SK-N-DZ (cell line): ENCODE results near the gene PHF14. TPM values are rescaled to one million over a fixed set of nuclear protein-coding genes. Genes with fewer than 3 reads are reported as not detected.
"Not testable (repeated sequence)": the region's sequence is repeated elsewhere in the genome, so short reads cannot be mapped to it uniquely, and the experiment has no call there.

ENCODE experiments used
- DNase-seq: peaks from one replicate; pipeline ENCODE4 v3.0.0-alpha.2; 2015; ENCODE audit warnings: low spot score
- polyA plus RNA-seq, 2 experiments: library from polyadenylated mRNA; depleted of rRNA; stranded (reverse); fragments of >200 nt; gene quantifications; 2 replicates each; pipeline ENCODE4 v1.2.3, GENCODE V29; 2014

The PHF14 gene, protein sequence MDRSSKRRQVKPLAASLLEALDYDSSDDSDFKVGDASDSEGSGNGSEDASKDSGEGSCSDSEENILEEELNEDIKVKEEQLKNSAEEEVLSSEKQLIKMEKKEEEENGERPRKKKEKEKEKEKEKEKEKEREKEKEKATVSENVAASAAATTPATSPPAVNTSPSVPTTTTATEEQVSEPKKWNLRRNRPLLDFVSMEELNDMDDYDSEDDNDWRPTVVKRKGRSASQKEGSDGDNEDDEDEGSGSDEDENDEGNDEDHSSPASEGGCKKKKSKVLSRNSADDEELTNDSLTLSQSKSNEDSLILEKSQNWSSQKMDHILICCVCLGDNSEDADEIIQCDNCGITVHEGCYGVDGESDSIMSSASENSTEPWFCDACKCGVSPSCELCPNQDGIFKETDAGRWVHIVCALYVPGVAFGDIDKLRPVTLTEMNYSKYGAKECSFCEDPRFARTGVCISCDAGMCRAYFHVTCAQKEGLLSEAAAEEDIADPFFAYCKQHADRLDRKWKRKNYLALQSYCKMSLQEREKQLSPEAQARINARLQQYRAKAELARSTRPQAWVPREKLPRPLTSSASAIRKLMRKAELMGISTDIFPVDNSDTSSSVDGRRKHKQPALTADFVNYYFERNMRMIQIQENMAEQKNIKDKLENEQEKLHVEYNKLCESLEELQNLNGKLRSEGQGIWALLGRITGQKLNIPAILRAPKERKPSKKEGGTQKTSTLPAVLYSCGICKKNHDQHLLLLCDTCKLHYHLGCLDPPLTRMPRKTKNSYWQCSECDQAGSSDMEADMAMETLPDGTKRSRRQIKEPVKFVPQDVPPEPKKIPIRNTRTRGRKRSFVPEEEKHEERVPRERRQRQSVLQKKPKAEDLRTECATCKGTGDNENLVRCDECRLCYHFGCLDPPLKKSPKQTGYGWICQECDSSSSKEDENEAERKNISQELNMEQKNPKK
- polyA plus RNA-seq (2014; cell fraction: cytosol; rRNA removed) = 56.7 and 60.2 TPM in 2 replicates
- 65.5 and 84.5 TPM in 2 replicates for polyA plus RNA-seq (2014; cell fraction: nucleus; rRNA removed)

DNA sequence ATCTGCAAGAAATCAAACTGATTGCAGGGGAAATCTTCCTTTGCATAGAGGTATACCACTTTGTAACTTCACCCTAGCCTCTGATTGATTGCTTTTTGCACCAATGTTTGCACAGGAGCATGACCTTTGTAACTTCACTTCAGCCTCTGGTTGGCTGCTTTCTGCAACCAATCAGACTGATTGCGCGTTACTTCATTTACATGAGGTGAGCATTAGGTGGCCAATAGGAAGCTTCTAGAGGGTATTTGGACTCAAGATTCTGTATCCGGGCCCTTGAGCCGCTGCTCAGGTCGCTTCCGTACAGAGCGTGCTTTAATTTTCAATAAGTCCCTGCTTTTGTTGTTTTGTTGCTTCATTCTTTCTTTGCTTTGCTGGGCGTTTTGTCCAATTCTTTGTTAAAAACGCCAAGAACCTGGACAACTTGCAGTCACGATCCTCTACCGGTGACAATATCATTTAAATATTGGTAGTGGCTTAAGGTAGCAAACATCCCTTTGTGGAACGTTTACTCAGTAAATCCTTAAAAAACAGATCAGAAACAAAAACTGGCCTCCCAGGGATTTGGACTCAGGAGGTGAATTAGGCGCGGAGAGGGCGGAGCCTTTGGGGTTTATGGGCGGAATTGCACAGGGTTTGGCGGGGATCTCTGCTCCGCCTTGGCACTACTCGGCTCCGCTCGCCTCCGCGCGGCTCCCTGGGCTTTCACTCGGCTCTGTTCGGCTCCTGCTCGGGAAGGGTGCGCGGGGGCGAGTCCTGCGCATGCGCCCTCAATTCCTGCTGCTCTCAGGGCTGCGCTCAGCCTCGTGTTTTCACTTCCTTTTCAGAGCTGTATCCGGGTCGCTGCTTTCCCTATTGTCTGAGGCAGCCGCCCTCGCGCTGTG lies at the start of gene PHF14:
PHF14 (plus strand) TSS at position 812 of the 881 bp plus-strand sequence. CDS start 452 bp downstream, outside the sequence.
- DNase-seq = peak; percentile 98

DNA sequence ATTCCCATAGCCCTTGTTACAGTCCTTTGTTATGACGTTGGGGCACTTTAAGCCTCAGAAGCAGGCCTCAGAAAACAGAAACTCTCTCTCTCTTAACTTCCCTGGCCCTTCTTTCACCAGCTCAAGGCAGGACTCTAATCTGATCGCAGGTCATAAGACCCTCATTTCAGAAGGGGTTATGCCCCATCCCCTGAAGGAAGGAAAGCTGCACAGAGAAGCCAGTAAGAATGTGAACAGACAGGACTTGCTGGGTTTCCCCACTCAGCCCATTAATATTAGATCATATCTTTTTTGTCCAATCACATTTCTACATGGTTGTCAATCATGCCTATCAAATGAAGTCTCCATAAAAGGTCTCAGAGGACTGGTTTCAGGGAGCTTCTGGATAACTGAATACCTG lies 49.3 kb upstream of the PHF14 start:
- no peak for DNase-seq

- DNase-seq = not testable (repeated sequence)
Measured at GRCh38 chr7:10928203-10928602, 45.5 kb upstream of the PHF14 start.

- DNase-seq = no peak
Measured at GRCh38 chr7:10930551-10930950, 43.1 kb upstream of the PHF14 start.

DNA sequence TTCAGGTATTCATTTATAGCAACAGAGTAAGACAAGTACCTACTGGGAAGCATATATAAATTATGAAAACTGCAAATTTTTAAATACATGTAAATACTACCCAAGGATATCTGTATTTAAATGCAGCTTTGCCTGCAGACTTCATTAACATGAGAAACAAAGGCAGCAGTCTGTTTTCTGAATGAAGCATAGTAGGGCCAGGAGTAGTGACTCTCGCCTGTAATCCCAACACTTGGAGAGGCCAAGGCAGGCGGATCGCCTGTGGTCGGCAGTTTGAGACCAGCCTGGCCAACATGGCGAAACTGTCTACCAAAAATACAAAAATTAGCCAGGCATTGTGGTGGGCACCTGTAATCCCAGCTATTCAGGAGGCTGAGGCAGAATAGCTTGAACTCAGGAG lies 42.5 kb upstream of the PHF14 start:
- DNase-seq = no peak

DNA sequence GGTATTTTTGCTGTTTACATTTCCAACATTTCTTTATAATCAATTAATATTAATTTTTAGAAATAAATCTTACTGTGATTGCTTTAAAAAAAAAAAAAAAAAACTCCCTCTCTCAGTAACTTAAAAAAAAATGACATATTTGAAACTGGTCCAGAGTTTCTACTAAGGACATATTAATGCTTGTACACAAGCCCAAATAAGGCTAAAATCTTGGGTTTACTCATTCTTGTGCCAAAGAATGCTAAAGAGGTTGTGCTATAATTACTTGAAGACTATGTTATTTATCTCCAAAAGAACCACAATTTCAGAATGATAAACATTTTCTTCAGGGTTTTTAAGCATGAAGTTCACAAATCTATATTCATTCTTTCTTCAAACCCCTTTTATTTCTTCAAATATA lies 39.4 kb upstream of the PHF14 start:
- no peak for DNase-seq

DNA sequence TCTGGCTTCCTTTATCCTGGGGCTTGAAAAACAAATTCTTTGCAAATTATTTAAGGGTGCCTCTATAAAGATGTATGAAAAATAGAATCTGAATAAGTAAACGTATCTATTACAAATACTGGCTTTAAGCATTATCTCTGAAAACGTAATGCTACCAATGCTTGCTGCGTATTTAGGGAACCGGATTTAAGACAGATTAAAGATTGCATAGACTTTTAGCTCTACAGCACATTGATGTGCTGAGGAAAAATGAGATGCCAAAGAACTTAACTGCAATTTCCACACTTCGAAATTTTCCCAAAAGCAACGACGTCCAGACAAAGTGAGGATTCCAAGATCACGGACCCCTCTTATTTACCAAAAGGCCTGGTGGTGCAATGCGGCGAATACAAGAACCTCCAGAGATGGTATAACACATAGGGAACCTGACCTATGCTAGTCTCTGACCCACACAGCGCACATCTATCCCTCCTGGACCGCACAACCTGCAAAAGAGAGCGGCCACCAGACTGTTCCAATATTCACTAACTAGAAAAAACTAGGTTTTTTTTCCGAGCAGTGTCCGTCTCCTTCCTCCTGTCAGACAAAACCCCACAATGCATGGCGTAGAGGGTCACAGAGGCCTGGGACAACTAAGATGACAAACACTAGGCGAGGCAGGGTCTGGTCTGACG lies 34.3 kb upstream of the PHF14 start:
- no peak for DNase-seq

- peak; percentile 98 for DNase-seq
Measured at GRCh38 chr7:10939911-10940703, 33.6 kb upstream of the PHF14 start.

- DNase-seq = no peak
Measured at GRCh38 chr7:10940704-10941355, 32.8 kb upstream of the PHF14 start.

DNA sequence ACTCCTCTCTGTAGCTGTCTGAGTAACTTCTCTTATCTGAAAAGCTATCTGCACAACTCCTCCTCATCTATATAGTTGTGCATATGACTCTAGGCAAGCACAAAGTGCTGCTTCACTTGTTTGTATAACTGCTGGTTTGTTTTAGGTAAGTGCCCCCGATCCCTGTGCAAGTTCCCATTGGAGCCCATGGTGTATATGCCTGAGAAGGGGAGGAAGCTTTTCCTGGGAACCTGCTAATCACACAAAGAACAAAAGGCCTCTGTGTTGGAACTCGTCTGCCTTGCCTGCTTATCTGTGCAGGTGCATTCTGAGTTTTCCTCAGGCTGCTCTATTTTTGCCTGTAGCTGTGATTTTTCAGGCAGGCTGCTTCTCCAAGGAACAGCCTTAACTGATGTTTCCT lies 23.2 kb upstream of the PHF14 start:
- DNase-seq = no peak

- DNase-seq = not testable (repeated sequence)
Measured at GRCh38 chr7:10950974-10951578, 22.6 kb upstream of the PHF14 start.

DNA sequence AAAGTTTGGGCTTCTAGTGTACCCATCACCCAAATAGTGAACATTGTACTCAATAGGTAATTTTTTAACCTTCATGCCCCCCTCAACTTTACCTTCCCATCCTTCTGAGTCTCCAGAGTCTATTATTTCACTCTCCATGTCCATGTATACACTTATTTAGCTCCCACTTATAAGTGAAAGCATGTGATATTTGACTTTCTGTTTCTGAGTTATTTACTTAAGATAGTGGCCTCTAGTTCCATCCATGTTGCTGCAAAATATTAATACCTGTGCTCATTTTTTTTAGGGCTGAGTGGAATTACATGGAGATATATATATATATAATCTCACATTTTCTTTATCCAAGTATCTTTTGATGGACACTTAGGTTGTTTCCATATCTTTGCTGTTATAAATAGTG lies 21.1 kb upstream of the PHF14 start:
- no peak for DNase-seq

DNA sequence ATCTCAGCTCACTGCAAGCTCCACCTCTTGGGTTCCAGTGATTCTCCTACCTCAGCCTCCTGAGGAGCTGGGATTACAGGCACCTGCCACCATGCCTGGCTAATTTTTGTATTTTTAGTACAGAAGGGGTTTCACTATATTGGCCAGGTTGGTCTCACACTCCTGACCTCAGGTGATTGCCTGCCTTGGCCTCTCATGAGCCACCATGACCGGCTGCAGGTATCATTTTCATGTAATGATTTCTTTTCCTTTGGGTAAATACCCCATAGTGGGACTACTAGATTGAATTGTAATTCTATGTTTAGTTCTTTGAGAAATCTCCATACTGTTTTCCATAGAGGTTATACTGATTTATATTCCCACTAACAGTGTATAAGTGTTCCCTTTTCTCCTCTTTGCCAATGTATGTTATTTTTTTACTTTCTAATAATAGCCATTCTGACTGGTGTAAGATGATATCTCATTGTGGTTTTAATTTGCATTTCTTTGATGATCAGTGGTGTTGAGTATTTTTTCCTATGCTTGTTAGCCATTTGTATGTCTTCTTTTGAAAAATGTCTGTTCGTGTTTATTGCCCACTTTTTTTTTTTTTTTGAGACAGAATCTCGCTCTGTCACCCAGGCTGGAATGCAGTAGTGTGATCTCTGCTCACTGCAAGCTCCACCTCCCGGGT lies 20.5 kb upstream of the PHF14 start:
- DNase-seq = not testable (repeated sequence)

DNA sequence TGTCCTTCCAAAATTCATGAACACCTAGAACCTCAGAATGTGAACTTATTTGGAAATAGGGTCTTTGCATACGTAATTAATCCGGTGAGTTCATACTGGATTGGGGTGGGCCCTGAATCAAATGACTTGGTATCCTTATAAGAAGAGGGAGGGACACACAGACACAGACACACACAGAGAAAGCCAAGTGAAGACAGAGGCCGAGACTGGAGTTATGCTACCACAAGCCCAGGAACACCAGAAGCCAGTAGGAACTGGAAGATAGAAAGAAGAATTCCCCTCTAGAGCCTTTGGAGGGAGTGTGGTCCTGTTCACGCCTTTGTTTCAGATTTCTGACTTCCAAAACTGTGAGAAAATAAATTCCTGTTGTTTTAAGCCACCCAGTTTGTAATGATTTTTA lies 17.1 kb upstream of the PHF14 start:
- no peak for DNase-seq

DNA sequence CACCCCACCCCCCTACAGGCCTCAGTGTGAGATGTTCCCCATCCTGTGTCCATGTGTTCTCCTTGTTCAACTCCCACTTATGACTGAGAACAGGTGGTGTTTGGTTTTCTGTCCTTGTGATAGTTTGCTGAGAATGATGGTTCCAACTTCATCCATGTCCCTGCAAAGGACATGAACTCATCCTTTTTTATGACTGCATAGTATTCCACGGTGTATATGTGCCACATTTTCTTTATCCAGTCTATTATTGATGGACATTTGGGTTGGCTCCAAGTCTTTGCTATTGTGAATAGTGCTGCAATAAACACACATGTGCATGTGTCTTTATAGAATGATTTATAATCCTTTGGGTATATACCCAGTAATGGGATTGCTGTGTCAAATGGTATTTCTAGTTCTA lies 13.4 kb upstream of the PHF14 start:
- DNase-seq = not testable (repeated sequence)

DNA sequence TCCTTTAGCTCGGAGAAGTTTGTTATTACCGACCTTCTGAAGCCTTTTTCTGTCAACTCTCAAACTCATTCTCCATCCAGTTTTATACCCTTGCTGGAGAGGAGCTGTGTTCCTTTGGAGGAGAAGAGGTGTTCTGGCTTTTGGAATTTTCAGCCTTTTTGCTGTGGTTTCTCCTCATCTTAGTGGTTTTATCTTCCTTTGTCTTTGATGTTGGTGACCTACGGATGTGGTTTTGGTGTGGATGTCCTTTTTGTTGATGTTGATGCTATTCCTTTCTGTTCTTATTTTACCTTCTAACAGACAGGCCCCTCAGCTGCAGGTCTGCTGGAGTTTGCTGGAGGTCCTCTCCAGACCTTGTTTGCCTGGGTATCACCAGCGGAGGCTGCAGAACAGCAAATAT lies 8.7 kb upstream of the PHF14 start:
- not testable (repeated sequence) for DNase-seq

GRCh38 chr7:10972174-10972573 lies 1.5 kb upstream of the PHF14 start:
- no peak for DNase-seq
